Stimulated activated CD8-positive, alpha-beta memory T cell treated with anti-CD3 and anti-CD28 coated beads, Interleukin-15, amount 100 ng/mL, for 48 hours (primary cell): ENCODE results near the gene NEK7.
"Not testable (repeated sequence)": the region's sequence is repeated elsewhere in the genome, so short reads cannot be mapped to it uniquely, and the experiment has no call there.

Experiments used
- DNase-seq, 2 donors: peaks; one replicate each; pipeline ENCODE4 v3.0.0-alpha.2; 2020; ENCODE audit warnings: low read depth in 2 of 2

The NEK7 gene

DNA sequence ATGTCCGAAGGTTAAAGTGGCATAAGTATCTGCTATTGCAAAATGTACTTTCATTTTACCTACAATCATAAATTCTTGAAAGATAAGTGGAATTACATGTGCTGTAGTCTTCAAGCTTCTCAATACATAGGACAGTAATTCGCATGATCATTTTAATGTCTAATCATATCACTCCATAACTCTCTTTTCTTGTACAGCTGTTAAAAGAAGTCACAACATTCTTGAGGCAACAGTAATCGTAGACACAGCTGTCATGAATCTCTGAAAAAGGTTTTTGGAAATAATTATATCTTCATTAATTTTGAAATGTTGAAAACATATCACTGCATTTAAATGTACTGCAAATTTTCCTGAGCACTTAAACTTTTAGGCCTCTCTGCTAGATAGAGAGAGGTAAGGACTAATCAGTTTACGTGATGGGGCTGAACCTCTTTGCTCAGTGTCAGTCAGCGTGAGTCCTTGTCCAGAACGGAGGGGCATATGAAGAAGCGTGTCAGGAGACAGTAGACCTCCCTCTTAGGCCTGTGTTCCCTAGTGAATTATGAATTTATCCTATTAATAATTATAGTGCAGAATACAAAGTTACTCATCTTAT is 133.4 kb downstream of the NEK7 start:
- no peak for DNase-seq

DNA sequence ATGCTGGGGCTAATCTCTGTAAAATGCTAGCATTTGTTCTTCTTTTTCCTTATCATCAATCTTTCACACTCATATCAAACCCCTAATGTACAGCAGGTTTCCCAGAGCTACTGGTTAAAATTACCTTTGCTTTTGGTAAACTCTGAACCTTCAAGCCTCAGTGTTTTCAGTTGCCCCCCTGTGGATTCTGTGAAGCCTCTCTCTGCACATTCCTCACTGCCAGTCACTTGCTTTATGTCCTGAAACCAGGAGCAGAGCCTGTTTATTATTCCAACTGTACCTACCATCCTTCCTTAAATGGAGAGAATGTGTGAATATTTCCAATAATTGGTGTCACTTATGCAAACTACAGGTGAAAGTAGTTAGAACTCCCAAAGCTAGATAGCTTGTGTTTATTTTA is 134.2 kb downstream of the NEK7 start:
- DNase-seq = no peak

DNA sequence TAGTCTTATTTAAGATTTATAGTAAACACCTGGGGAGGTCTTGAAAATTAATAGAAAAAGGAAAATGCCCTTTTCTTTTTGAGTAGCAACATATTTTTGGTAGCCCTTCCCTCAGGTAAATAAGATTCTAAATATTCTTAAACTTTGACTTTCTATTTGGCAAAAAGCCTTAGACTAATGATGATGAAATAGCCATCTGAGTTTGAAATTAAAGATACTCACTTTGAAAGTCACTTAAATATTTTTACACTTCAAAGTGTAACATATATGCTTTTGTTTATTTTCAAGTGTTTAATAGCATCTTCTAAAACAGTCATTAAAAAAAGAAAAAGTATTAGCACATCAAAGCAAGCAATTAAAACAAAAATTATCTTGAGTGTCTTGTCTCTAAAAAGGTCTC is 135.1 kb downstream of the NEK7 start:
- DNase-seq = no peak

DNA sequence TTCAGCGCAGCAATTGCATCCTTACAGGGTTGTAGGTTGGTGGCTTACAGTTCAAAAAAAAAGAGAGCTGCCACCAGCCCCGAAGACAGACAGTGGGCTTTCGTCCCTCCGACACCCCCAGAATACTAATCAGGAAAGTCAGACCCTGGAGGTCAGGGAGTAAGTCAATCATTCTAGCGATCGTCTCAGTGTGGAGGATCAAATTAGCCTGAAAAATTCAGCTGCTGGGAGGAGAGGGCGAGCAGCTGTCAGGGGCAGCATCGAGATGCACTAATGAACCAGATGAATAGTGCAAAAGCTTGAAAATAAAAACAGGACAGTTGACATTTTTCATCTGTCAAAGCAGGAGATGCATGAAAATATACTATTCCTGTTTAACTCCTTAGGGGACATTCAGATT is 138.4 kb downstream of the NEK7 start:
- no peak for DNase-seq

DNA sequence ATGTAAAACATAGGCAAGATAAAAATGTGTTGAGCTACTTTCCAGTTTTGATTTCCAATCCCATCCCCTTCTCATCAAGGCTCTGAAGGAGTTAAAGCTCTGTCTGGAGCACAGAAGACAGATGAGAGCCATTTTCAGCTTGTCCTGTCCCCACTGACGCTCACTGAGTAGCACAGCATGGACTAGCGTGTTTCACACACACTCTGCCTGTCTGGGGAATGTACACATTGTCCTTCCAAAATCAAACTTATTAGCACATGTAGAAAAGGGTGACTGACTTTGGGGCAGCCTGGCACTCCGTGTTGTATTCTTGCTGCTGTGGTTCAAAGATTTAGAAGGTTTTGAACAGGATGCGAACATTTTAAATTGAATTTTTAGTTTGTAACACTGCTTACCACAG is 139.2 kb downstream of the NEK7 start:
- no peak for DNase-seq

DNA sequence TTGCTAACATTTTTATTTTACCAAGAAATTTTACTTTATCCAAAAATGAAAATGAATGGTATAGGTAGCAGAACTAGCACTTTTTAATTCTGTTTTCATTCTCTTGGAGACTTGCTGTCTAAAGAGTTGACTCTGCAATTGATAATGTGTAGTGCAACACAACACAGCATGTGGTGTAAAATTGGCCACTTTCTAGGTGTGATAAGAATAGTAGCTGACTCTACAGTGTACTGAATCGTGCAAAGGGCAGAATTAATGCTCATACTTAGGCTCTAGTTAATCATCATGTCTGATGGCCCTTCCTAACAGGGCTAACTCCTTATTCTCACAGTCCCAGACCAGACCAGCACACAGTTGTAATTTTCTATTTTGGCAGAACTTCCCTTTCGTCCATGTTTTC is 140.5 kb downstream of the NEK7 start:
- no peak for DNase-seq

DNA sequence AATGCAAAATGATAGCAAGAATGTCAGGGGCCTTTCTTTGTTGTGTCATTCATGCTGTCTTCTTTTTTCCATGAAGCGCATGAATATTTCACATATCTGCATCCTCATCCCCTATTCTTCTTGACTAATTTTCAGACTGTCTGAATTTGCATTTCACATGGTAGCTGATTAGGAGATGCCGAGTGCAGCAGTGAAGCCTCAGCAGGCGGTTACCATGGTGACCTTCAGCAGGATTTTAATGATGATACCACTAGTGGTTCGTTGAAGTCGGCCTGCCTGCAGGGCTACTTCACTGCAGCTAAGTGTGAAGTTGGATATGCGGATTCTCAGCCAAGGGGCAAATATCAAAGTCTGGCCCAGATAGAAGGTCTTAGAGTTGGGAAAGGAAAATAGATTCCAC is 141.8 kb downstream of the NEK7 start:
- DNase-seq = no peak

DNA sequence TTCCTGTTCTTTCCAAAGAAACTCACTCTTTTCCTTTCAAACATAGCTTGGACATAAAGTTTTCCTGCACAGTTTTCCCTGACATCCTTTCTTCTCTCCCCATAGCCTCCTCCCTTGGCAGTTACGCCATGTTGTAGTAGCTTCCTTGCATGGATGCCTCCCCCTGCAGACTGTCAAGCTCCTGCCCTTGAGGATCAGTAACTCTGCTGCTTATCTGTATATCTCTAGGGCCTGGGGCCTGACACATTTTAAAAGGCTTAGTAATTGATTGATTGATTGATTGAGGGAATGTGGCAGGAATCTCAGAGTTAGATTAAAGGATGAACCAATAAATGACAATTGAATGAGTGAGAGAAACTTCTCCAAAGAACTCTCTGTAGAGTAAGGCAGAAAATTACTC is 143.7 kb downstream of the NEK7 start:
- DNase-seq = no peak

DNA sequence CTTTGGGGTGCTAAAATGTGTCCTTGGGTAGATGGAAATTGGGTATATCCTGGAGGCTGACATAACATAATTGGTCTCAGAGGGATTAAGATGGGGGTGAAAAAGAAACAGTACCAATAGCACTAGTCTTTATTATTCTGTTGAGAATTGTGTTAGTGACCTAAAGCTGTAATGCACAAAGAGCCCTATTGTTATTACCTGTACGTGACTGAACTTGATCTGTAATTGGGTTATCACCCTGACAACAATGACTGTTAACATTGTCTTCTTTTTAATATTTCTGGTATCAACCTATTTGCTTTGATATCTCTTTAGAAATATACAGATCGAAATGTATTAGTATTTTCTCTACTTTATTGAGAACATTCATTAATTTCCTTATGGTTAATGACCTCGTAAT is 147.6 kb downstream of the NEK7 start:
- no peak for DNase-seq

DNA sequence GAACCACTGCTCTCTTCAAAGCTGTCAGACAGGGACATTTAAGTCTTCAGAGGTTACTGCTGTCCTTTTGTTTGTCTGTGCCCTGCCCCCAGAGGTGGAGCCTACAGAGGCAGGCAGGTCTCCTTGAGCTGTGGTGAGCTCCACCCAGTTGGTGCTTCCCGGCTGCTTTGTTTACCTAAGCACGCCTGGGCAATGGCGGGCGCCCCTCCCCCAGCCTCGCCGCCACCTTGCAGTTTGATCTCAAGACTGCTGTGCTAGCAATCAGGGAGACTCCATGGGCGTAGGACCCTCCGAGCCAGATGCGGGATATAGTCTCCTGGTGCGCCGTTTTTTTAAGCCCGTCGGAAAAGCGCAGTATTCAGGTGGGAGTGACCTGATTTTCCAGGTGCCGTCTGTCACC is 158.0 kb downstream of the NEK7 start:
- DNase-seq = not testable (repeated sequence)

DNA sequence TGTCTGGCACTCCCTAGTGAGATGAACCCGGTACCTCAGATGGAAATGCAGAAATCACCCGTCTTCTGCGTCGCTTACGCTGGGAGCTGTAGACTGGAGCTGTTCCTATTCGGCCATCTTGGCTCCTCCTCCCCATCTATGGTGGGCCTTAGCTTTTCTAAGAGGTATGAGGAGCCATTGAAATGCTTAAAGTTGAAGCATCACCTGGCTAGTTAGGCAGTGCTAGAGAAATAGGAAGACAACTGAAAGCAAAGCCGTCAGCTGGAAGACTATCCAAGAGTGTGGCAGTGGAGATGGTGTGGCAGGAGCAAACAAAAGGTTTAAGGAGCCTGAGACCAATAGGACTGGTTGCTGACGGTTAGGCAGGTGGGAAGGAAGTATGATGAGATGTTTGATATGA is 158.5 kb downstream of the NEK7 start:
- DNase-seq = not testable (repeated sequence)

DNA sequence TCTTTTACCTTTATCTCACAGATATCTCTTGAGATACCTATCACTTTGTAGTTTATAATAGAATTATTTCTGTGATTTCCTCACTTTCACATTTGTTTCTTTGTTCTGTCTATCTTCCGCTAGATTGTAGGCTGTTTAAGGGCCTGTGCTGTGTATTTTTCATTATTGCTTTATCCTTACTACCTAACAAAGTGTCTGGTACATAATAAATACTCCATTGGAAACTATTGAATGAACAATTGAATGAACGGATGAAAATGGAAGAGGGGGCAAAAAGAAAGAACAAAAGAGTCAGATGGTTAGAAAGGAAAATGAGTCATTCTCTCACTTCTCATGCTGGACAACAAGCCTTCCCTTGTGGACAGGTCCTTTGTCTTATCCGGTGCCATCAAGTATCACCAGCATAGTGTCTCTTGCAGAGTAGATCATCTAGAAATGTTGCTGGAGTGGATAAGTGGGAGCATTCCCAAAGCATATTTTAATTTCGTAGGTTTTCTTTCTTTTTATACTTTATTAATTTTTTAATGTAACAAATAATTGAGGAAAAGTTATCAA is 159.8 kb downstream of the NEK7 start:
- no peak for DNase-seq

DNA sequence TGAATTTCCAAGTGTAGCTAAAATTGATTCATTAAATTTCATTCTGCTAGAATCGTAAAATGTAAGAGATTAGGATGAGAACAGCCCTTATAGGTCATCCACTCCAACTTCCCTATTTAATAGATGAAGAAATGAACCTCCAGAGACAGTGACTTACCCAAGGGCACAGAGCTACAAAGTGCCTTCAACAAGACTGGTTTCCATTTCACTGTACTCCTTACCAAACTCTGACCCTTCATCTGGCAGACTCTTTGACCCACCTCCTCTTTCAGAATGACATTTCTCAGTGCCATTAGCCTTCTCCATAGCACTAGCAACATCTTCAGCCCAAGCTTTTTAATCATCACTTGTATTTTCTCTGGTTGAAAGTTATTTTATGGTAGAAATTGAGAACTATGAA is 161.3 kb downstream of the NEK7 start:
- DNase-seq = no peak

DNA sequence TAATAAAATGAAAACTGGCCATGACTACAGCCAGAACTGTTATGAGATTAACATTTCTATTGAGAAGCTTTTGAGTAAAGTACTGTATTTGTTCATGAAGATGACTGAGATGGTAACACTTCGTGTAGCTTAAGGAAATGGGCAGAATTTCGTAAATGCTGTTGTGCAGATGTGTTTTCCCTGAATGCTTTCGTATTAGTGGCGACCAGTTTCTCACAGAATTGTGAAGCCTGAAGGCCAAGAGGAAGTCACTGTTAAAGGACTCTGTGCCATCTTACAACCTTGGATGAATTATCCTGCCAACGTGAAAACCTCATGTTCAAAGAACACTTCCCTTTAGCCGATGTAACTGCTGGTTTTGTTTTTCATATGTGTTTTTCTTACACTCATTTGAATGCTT is 164.0 kb downstream of the NEK7 start:
- no peak for DNase-seq

DNA sequence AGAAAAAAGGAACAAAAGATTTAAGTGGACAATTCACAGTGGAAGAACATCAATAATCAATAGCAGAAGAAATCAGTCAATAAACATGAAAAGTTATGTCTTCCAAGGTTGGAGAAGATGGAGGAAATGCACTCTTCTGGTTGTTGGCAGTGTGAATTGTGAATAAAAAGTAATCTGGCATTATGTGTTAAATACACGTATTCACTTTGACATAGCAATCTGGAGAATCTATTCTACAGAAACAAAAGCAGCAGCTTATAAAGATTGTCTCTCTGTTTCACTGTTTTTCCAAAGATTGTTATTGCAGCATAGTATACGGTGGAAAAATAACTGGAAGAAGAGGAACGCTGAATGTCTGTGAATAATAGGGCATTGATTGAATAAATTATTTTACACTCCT is 169.4 kb downstream of the NEK7 start:
- no peak for DNase-seq

DNA sequence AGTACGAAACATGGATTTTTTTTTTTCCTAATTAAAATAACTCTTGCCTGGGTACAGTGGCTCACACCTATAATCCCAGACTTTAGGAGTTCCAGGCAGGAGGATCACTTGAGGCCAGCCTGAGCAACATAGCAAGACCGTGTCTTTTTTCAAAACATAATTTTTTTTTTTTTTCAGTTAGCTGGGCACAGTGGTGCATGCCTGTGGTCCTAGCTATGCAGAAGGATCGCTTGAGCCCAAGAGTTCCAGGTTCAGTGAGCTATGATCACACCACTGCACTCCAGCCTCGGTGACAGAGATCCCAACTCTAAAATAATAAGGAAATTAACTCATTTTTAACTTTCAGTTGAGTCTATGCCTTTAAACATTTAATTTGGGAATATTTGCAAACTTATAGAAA is 170.1 kb downstream of the NEK7 start:
- DNase-seq = no peak

DNA sequence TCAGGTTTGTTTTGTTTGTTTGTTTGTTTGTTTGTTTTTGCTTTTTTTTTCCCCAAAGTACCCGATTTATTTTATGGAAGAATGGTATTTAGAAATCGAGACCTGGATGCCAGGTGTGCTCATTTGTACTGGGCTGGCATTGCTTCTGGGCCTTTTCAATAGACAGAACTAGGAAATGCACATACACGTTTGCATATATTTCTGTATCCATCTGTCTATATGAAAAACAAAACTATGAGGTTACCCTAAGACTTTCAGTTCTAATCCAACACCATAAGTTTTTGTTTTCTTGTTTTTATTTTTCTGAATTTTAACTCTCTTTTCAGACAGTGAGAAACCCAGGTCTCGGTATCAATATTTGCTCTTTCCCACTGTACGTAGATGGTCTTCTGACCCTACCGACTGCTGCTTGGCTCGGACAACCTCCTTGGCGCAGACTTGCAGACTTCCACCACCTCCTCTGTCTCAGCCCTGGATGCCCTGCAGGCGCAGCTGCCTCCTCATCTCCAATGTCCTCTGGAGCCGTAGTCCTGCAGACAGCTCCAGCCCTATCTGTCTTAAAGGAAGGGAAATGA is 171.7 kb downstream of the NEK7 start:
- DNase-seq = no peak

DNA sequence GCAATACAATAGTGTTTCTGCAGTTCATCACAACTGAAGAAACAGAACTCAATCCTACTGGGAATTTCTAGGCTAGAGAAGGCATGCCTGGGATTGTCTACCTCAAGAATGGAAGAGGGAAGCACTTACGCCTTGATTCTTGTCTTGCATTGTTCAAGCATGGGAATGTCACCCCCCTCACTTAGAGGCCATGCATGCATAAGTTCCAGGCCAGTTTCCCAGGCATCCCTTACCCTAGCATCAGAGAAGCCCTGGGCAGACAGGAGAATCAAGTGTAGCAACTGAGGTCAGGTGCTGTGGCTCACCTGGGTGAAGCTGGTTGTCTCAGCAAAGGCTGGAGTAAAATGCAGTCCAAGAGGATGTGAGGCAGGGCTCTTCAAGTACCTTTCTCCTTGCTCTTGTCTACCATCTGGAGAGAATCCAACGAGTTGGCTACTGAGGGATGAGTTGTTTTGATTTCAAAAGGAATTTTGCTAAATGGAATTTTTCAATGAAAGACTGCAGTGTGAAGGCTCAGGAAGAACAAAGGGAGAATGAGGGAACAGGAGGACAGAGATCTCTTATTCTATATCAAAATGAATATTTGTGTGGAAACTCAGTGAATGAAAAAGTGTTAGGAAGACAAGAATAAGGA is 174.3 kb downstream of the NEK7 start:
- DNase-seq = no peak

DNA sequence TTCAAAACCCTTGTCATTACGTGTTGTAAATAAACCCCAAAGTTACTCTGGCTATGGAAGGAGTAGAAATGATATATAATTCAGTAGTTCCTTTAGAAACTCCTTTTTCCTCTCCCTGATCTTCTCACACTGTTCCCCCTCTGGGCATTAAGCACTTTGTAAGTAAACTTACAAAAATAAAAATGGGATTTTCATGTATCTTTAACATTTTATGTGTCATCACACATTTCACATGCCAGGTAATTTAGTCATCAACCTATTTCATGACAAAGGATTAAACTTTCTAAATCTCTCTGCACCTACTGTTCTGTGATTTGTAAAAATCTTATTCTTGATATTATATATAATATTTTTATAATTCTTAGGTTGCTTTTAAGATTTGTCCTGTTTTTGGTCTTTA is 176.9 kb downstream of the NEK7 start:
- no peak for DNase-seq

DNA sequence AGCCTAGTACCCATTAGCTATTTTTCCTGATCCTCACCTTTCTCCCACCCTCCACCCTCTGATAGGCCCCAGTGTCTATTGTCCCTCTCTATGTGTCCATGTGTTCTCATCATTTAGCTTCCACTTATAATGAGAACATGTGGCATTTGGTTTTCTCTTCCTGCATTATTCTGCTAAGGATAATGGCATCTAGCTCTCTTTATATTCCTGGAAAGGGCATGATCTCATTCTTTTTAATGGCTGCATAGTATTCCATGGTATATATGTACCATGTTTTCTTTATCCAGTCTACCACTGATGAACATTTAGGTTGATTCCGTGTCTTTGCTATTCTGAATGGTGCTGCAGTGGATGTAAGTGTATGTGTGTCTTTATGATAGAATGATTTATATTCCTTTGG is 178.9 kb downstream of the NEK7 start:
- no peak for DNase-seq

DNA sequence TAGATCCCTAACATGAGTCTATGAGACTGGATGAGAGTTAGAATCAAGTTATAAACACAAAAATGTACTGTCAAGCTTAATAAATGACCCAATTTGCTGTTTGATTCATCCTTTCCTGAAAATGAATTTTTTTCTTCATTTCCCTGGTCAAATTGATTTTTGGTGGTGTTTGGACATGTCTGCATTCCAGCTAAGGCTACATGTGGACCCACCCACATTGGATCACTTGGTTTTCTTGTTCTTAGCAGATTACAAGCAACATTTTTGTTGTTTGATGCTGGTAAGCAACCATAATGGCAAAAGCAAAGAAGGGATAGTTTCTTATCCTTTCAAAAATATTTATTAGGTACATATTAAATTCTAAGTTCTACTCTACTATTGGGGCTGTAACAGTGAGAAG is 181.1 kb downstream of the NEK7 start:
- DNase-seq = no peak

DNA sequence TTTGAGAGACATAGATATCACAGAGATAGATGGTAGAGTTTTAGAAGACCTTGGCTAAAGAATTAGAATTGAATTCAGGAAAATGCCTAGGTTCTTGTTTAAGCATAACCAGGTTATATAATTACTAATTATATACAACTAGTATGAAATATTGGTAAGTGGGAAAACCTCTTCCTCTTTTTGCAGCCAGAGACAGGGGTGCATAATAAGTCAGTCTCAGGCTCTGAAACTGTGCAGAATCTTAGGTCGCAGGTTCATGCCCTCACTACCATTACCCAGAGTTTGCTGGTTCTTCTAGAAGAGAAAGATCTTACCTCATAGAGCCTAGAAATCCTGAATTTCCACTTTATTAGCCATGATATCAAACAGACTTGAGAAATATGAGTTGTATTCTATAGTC is 183.3 kb downstream of the NEK7 start:
- no peak for DNase-seq

DNA sequence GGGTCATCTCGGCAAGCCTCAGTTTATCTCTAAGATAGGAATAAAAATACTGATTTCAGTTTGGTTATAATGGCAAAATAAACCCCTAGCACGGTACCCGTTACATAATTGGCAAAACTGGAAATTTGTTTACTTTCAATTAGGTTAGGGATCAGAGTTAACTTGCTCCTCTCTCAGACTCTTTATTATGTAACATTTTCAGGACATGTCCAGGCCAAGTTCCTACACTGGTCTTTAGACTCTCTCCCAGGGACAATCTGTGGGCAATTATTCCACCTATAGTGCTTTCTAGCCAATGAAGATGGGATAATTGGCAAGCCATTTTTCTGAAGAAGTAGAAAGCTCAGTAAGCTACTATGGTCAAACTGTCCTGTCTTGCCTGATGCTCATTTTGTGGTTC is 189.4 kb downstream of the NEK7 start:
- no peak for DNase-seq

DNA sequence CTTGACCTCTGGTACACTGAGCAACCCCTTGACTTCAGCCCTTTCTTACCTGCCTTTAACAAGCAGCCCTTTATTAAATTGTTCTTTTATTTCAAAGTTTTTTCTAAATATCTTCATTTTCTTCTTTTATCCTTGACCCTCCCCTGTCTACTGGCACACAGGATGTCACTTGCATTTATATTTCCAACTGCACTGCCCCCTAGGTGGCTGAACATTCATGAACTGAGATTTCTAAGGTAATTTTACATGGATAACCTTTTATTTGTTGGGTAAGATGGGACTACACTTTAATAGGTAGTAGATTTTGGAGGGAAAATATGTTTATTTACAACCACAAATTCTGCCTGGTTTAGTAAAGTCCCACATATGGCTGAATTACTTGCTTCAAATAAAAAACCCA is 193.7 kb downstream of the NEK7 start:
- DNase-seq = no peak
